GM12878 (cell line): ENCODE results near the gene ERO1B. TPM values are rescaled to one million over a fixed set of nuclear protein-coding genes. Genes with fewer than 3 reads are reported as not detected.

ENCODE experiments used
- ATAC-seq: fragments of 200-7000 bp; cut with Tn5 transposase; 3 replicates; pipeline ENCODE4 v1.9.1; 2020; ENCODE audit warnings: mild to moderate bottlenecking, moderate library complexity
- BruUV-seq: library from RNA; stranded (reverse); fragments of 400-500 nt; replicated peaks from 2 replicates; lab custom pipeline; 2021; lab: Mats Ljungman, UMichigan
- CTCF ChIA-PET: fragments of 300-600 bp; sonication (Branson Sonifier 250); formaldehyde crosslinking; extraction: SDS; loops from one replicate; lab custom pipeline; 2021; ENCODE audit warnings: inconsistent platforms; lab: Yijun Ruan, JAX
- POLR2A ChIA-PET: fragments of 350-600 bp; formaldehyde crosslinking; extraction: SDS; loops from one replicate; lab custom pipeline; 2021; ENCODE audit warnings: inconsistent platforms; lab: Charles Lee
- RAD21 ChIA-PET: fragments of 300-600 bp; sonication (Branson Sonifier 250); formaldehyde crosslinking; loops from one replicate; lab custom pipeline; 2023; ENCODE audit warnings: antibody characterized with exemption; ENCODE audit not compliant: unreplicated experiment; lab: Charles Lee
- SMC1A ChIA-PET: fragments of 300-600 bp; sonication (Branson Sonifier 250); formaldehyde crosslinking; loops from one replicate; lab custom pipeline; 2023; ENCODE audit not compliant: unreplicated experiment, uncharacterized antibody; lab: Charles Lee
- DNase-seq: peaks from one replicate; pipeline ENCODE4 v3.0.0-alpha.2; 2011; ENCODE audit warnings: low read depth, low spot score
- FAIRE-seq: peaks from 3 replicates; lab custom pipeline; 2011; peaks lifted over from hg19 to GRCh38; lab: Jason Lieb, UNC
- H2AFZ ChIP-seq: 2 replicates; pipeline ENCODE4 v1.6.0; 2011; ENCODE audit warnings: low read depth, low read length, control low read depth; ENCODE audit not compliant: control insufficient read depth
- H3K27ac ChIP-seq: 2 replicates; pipeline ENCODE4 v1.5.1; 2011; ENCODE audit warnings: control low read depth; ENCODE audit not compliant: control insufficient read depth, insufficient read depth
- H3K27me3 ChIP-seq, 2 experiments: replicated peaks in 1 of 2; 2 replicates each; pipeline versions ENCODE4 v1.6.0 to v1.6.1; 2011; ENCODE audit warnings: low read length in 1 of 2; ENCODE audit not compliant: control insufficient read depth in 2 of 2, insufficient read depth in 2 of 2
- H3K36me3 ChIP-seq, 2 experiments: 2 replicates each; pipeline ENCODE4 v1.5.1; 2011; ENCODE audit warnings: low read length in 1 of 2; ENCODE audit not compliant: control insufficient read depth in 2 of 2, insufficient read depth in 2 of 2
- H3K4me1 ChIP-seq: 2 replicates; pipeline ENCODE4 v1.6.1; 2011; ENCODE audit warnings: mild to moderate bottlenecking, low read length, moderate library complexity, mixed read lengths; ENCODE audit not compliant: control insufficient read depth, insufficient read depth
- H3K4me2 ChIP-seq: 2 replicates; pipeline ENCODE4 v1.6.0; 2011; ENCODE audit warnings: control low read depth; ENCODE audit not compliant: control insufficient read depth, insufficient read depth
- H3K4me3 ChIP-seq: fragments of 200-600 bp; sonication (generic); 2 replicates; pipeline ENCODE4 v1.5.1; 2016
- H3K79me2 ChIP-seq: 2 replicates; pipeline ENCODE4 v1.6.0; 2011; ENCODE audit warnings: low read length; ENCODE audit not compliant: control insufficient read depth, insufficient read depth
- H3K9ac ChIP-seq: 2 replicates; pipeline ENCODE4 v1.8.0; 2011; ENCODE audit warnings: low read length, control low read depth, mixed read lengths; ENCODE audit not compliant: control insufficient read depth, insufficient read depth
- H3K9me3 ChIP-seq: replicated peaks from 3 replicates; pipeline ENCODE4 v1.5.1; 2011; ENCODE audit warnings: mild to moderate bottlenecking, low read length; ENCODE audit not compliant: control insufficient read depth, insufficient read depth
- H4K20me1 ChIP-seq: 2 replicates; pipeline ENCODE4 v1.6.0; 2011; ENCODE audit not compliant: control insufficient read depth, insufficient read depth
- BACH1 ChIP-seq: fragments of 450-650 bp; IDR thresholded peaks from 2 replicates; pipeline ENCODE4 v1.6.1; 2017; ENCODE audit warnings: mild to moderate bottlenecking, borderline replicate concordance
- E2F8 ChIP-seq: fragments of 450-650 bp; IDR thresholded peaks from 2 replicates; pipeline ENCODE4 v1.6.1; 2018; ENCODE audit warnings: mild to moderate bottlenecking, low read depth, moderate library complexity; ENCODE audit not compliant: partially characterized antibody
- ELK1 ChIP-seq: IDR thresholded peaks from 2 replicates; pipeline ENCODE4 v1.6.1; 2012; ENCODE audit warnings: low read depth, low read length, improper control_type of control experiment
- ETV6 ChIP-seq, 2 experiments: fragments of 450-650 bp in 1 of 2; IDR thresholded peaks in 1 of 2; conservative IDR thresholded peaks in 1 of 2; 2 replicates each; pipeline ENCODE4 v1.6.1; 2014; ENCODE audit warnings: antibody characterized with exemption in 1 of 2, borderline replicate concordance in 1 of 2, low read depth in 1 of 2, mild to moderate bottlenecking in 1 of 2, moderate library complexity in 1 of 2
- GABPA ChIP-seq: IDR thresholded peaks from 2 replicates; pipeline ENCODE4 v1.6.1; 2014; ENCODE audit warnings: antibody characterized with exemption, low read depth, mild to moderate bottlenecking, inconsistent platforms
- IKZF2 ChIP-seq, 2 experiments: fragments of 450-650 bp; IDR thresholded peaks; 2 replicates each; pipeline ENCODE4 v1.6.1; 2017; ENCODE audit warnings: mild to moderate bottlenecking in 2 of 2, moderate library complexity in 2 of 2
- JUNB ChIP-seq: IDR thresholded peaks from 2 replicates; pipeline ENCODE4 v1.6.1; 2016; ENCODE audit warnings: antibody characterized with exemption, mild to moderate bottlenecking
- MEF2A ChIP-seq: IDR thresholded peaks from 2 replicates; pipeline ENCODE4 v1.6.1; 2011; ENCODE audit warnings: low read depth, mild to moderate bottlenecking, low read length, moderate library complexity; ENCODE audit not compliant: insufficient read depth
- NR2F1 ChIP-seq: fragments of 450-650 bp; conservative IDR thresholded peaks from 2 replicates; pipeline ENCODE4 v1.6.1; 2017; ENCODE audit warnings: mild to moderate bottlenecking
- PAX5 ChIP-seq: IDR thresholded peaks from 2 replicates; pipeline ENCODE4 v1.6.1; 2011; ENCODE audit warnings: low read depth, low read length, borderline replicate concordance
- PML ChIP-seq: IDR thresholded peaks from 2 replicates; pipeline ENCODE4 v1.6.1; 2012; ENCODE audit warnings: low read length, inconsistent platforms
- POLR2A ChIP-seq: IDR thresholded peaks from 2 replicates; pipeline ENCODE4 v1.6.1; 2011; ENCODE audit warnings: low read depth, mild to moderate bottlenecking, low read length
- RELA ChIP-seq: fragments of 450-650 bp; IDR thresholded peaks from 2 replicates; pipeline ENCODE4 v1.8.0; 2014; ENCODE audit warnings: borderline replicate concordance; ENCODE audit not compliant: partially characterized antibody
- SUZ12 ChIP-seq: fragments of 200-600 bp; sonication (generic); IDR thresholded peaks from one replicate; pipeline ENCODE4 v1.6.1; 2018; ENCODE audit warnings: antibody characterized with exemption, mild to moderate bottlenecking; ENCODE audit not compliant: unreplicated experiment
- YY1 ChIP-seq: IDR thresholded peaks from 2 replicates; pipeline ENCODE4 v1.6.1; 2011; ENCODE audit warnings: low read depth, mild to moderate bottlenecking, low read length
- ZBTB11 ChIP-seq: fragments of 450-650 bp; formaldehyde crosslinking; IDR thresholded peaks from 2 replicates; pipeline ENCODE4 v1.5.0; 2022; ENCODE audit warnings: mild to moderate bottlenecking, missing genetic modification characterization
- in situ Hi-C: fragments of 300-500 bp; cut with MboI; formaldehyde crosslinking; loops from 9 replicates; pipeline ENCODE4 v1.14.3; 2018; ENCODE audit warnings: mixed read lengths
- intact Hi-C: fragments of 100-400 bp; cut with micrococcal nuclease; formaldehyde crosslinking; loops from one replicate; pipeline ENCODE4 v1.14.2; 2022; ENCODE audit not compliant: unreplicated experiment
- polyA plus RNA-seq, 11 experiments: library from polyadenylated mRNA; depleted of rRNA in 4 of 11; unstranded in 6 of 11; stranded (reverse) in 5 of 11; fragments of >200 nt; fragmentation: Nextera tagmentation in 4 of 11; fragmentation: Illumina TruSeq in 1 of 11; extraction: Ambion mirVana in 4 of 11; extraction: Trizol in 1 of 11; gene quantifications; 1 replicate in 1 of 11; 2 replicates in 10 of 11; pipeline versions ENCODE4 v1.2.1 to v1.2.3, GENCODE V29; 2011 to 2016; ENCODE audit warnings: inconsistent platforms in 2 of 11, missing spikeins in 2 of 11, low read depth in 1 of 11
- total RNA-seq, 4 experiments: library from RNA; depleted of rRNA in 3 of 4; stranded (reverse); fragments of >200 nt in 3 of 4; fragmentation: Illumina TruSeq in 1 of 4; extraction: Trizol in 1 of 4; gene quantifications; 2 replicates each; pipeline versions ENCODE4 v1.2.1 to v1.2.3, GENCODE V29; 2013 to 2021

ERO1B gene
- total and polyA plus RNA-seq, 10 of the 15 experiments (the other 5 are each of a cell fraction or from before 2014, with no cell fraction given), result 9.0 to 30.9 (median 23.0) TPM

GRCh38 chr1:236275586-236275985 lies 6.2 kb downstream of the ERO1B start (continued):
- TF ChIP-seq E2F8 (no peak), MEF2A (0 out of 2 replicates have a peak, but pooled peaks have one; percentile 67), SUZ12 (no peak), PML (peak; percentile 58; the same call in 1 of the 2 replicates), RELA (no peak), ETV6 (conservative IDR thresholded peaks at IDR 0.05 in 1 of 2, IDR thresholded peaks at IDR 0.05 in 1 of 2; ENCODE audit: borderline replicate concordance in 1 of 2, low read depth in 1 of 2) (peak in 1 of 2 experiments; percentile 30; a peak in 1 of 4 replicates), JUNB (peak; percentile 97), POLR2A (no peak), IKZF2 (IDR thresholded peaks at IDR 0.05) (peak; percentile 17 to 20; a peak in 1 of 4 replicates)

- Histone ChIP-seq H3K79me2 (peaks cover 93% of the 10 kb centered on the region), H3K4me2 (peak overlapping the region; percentile 23; the same call in 1 of the 2 replicates), H3K36me3 (0 out of 4 replicates have a peak, but pooled peaks cover 0 to 3% of the 10 kb centered on the region in 2 experiments), H3K9ac (no peak overlapping the region), H3K4me3 (peak overlapping the region; percentile 33; the same call in 1 of the 2 replicates), H2AFZ (no peak overlapping the region), H3K9me3 (peaks cover 3% of the 10 kb centered on the region; the same call in 2 of the 3 replicates), H3K27me3 (no peaks in the 10 kb centered on the region), H3K4me1 (peaks cover 11% of the 10 kb centered on the region), H3K27ac (0 out of 2 replicates have a peak overlapping the region, but pooled peaks have one; percentile 1), H4K20me1 (no peaks in the 10 kb centered on the region)
- POLR2A ChIA-PET, result interaction anchor here (1.6 kb wide), 1 partner anchor 9 kb away, joined by 3 read pairs; no protein-coding TSS in a partner anchor
- TF ChIP-seq BACH1 (no peak), YY1 (0 out of 2 replicates have a peak, but pooled peaks have one; percentile 48), NR2F1 (no peak), GABPA (no peak), ELK1 (no peak), ZBTB11 (CRISPR knock-in tag) (no peak), POLR2A (no peak), PAX5 (no peak)
- SMC1A ChIA-PET, result interaction anchor here (1.1 to 1.9 kb wide), 2 partner anchors 22 to 168 kb away, joined by 3 to 5 read pairs; no protein-coding TSS in a partner anchor
- in situ Hi-C loops (loop anchor here (25.0 kb wide), 1 partner anchor 163 kb away; no protein-coding TSS in a partner anchor), intact Hi-C loops (no loop called here)
- RAD21 ChIA-PET, result interaction anchor here (2.1 kb wide), 1 partner anchor 9 kb away, joined by 12 read pairs; no protein-coding TSS in a partner anchor
- CTCF ChIA-PET, result interaction anchor here (0.9 to 2.2 kb wide), 3 partner anchors 10 to 176 kb away, joined by 3 to 9 read pairs (median 4); no protein-coding TSS in a partner anchor
- FAIRE-seq (no peak), ATAC-seq (peak; percentile 14), DNase-seq (no peak)
- no TSS peak for BruUV-seq
Measured at GRCh38 chr1:236275061-236275460, 6.7 kb downstream of the ERO1B start.
